GM19468 (cell line): ENCODE results near the gene NKAIN4.
"Not testable (repeated sequence)": the region's sequence is repeated elsewhere in the genome, so short reads cannot be mapped to it uniquely, and the experiment has no call there.

Experiments used
- ATAC-seq: cut with Tn5 transposase; IDR thresholded peaks from one replicate; pipeline ENCODE4 v1.9.1; 2021; ENCODE audit warnings: mild to moderate bottlenecking, moderate library complexity, moderate number of reproducible peaks; ENCODE audit not compliant: unreplicated experiment; ENCODE audit errors: extremely low read depth

Gene NKAIN4

DNA sequence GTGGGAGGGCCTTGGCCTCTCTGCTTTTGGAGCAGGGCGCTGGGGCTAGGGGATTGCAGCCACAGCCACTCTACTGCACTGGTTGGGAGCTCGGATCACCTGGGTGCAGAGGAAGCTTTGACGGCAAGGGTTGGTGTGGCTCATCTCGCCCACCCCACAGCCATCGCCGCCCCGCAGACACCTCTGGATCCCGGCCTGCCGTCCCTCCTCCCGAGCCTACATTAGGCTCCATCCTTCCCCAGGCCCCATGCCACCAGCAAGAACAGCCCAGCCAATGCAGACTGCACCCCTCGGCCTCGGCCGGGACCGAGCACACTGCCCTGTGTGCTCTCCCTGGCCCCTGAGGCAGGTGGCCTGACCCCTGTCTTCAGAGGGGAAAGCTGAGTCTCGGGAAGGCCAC is 6.3 kb upstream of the NKAIN4 start:
- no peak for ATAC-seq

DNA sequence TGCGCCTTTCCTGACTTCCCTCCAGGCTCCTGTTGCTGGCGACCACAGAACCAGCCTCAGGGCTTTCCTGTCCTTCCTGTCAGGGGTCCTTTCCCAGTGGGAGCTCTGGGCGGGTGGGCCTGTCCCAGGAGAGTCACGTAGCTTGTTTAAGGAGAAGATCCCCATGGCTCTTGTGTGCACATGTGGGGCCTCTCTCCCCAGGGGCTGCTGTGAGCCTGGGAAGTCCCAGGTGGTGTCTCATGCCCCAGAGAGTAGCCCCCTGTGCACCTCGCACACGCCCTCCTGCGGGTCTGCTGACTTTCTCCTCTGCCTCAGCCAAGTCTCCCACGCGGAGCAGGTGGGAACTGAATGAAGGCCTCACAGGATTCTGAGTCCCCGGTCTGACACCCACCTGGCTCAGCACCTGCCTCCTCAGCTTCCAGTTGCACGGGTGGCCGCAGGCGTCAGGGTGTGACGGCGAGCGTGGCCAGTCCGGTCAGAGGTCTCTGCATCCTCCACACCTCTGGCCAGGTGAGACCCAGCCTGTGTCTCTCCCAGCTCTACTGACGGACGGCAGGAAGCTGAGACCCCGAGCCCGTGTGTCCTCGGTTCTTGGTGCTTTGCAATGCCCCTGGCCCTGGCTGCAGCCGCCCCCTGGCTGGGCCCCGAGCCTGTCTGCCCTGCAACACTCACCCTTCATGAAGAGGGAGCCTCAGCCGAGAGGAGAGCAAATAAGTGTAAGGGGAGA is 5.6 kb upstream of the NKAIN4 start:
- ATAC-seq, result no peak

DNA sequence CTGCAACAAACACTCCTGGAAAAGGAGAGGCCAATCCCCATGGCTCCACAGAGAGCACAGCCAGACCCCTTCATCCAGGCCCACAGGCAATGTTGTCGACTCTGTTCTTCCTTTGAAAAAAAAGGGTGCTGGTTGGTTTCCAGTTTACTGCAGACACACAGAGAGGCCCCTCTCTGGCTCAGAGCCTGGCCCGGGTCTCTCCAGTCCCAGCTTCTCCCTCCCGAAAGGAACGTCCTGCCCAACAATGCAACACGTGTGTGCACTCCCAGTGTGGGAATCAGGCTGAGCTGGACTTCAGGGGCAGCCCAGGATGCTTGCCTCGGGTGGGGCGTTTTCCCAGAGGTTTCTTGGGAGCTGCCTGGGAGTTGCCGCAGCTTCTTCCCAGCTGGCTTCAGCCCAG is 4.5 kb upstream of the NKAIN4 start:
- ATAC-seq, result no peak

GRCh38 chr20:63257629-63258028 is 3.4 kb upstream of the NKAIN4 start:
- ATAC-seq, result no peak

DNA sequence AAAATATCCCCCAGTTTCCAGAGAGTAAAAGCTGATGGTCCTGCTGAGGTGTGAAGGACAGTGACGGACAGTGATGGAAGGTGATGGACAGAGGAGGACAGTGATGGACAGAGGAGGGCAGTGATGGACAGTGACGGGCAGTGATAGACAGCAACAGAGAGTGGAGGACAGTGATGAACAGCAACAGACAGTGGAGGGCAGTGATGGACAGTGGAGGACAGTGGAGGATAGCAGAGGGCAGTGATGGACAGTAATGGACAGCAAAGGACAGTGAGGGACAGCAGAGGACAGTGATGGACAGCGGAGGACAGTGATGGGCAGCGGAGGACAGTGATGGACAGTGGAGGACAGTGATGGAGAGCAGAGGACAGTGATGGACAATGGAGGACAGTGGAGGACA is 2.7 kb upstream of the NKAIN4 start:
- no peak for ATAC-seq

DNA sequence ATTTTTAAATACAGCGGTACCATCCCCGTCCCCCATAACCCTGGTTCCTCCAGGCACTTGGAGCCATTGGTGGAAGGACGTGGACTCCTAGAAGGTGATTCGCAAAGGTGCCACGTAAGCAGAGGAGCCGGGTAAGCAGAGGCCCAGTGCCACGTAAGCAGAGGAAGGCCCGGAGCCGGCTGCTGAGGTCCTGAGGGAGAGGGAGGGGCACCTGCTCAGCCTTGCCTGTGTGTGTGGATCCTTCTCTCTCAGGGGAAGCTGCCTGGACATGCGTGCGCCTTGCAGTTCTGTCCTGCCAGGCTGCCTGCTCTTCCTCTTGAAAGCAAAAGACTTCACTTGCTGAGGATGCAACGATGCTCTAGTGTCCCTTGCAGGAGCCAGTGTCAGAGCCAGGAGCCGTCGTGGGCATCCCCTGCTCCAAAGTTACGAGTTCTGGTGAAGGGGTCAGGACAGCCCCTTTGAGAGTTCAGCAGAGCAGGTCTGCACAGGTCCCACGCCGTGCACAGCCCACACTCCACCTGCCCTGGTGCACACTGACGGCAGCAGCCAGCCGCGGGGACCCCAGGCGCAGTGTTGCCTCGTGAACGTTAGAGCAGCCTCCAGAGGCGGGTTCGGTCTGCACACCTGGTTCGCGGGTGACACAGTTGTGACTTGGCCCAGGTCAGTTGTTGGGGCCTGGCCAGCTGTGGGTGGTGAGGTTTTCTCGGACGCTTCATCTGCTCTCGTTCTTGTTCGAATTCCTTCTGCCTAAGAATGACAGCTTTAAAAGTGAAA is 1.9 kb upstream of the NKAIN4 start:
- no peak for ATAC-seq

DNA sequence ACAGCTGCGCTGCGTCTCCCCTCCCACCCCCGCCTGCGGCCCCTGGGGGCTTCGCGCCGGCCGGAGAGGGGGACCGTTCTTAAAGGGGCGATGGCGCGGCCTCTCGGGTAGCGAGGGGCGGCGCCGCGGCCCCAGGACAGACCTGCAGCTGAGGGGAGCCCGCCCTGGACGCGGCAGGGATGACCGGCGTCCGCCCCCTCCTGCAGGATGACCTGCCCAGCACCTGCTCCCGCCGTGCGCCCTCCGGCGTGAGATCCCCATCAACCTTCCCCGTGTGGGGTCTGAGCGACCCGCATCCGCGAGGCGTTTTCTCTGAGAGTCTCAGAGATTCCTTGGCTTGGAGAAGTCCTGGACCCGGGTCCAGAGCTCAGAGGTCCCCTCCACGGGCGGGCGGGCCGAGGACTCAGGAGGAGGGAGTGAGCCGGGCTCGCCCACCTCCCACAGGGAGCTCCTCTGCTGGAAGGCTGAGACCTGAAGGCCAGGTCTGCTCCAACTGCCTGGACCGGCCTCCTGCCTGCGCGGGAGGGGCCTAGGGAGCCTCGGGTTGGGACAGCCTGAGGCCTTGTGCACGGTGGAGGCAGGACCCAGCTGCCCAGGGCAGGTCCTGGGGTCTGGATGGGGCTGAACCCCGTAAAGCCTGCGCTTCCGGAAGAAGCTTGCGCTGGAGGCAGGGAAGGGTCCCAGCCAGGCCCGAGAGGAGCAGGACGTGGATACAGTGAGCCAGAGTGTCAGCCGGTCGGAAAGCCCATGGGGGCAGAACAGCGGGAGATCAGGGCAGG is 532 bp upstream of the NKAIN4 start:
- no peak for ATAC-seq

DNA sequence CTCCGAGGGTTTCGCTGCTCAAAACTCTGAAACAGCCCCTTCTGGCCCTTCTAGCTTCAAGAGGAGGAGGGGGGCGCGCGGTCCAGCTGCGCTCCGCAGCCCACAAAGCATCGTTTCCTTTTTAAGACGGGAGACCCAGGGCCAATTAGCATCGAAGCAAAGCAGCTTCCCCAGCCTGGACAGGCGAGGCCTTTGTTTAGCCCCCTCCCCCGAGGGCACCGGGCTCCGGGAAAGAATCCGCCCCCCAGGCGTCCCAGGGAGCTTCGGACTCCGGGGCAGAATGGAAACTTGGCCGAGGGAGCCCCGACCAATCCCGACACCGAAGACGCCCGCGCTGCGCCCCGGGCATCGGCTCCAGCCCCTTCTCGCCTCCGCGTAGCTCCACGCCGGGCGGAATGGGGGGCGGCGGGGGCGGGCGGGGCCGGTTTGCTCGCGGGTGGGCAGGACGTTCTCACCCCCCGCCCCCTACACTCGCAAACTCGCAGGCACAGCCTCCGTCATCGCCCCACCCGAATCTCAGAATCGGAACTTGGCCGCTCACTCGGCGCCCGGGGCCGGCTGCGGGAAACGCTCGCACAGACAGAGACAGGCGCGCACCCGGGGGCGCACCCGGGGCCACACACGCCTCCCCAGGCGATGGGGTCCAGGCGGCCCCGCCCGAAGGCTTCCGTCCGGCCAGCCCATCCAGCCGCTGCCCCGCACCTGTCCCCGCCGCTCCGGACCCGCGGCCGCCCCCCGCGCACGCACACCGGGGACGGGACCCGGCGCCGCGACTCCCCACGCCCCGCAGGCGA is 628 bp downstream of the NKAIN4 start:
- no peak for ATAC-seq

GRCh38 chr20:63253065-63253437 is 1.2 kb downstream of the NKAIN4 start:
- no peak for ATAC-seq

- ATAC-seq, result no peak
Measured at GRCh38 chr20:63252284-63252711, 2.0 kb downstream of the NKAIN4 start.

GRCh38 chr20:63251350-63251749 is 2.9 kb downstream of the NKAIN4 start:
- ATAC-seq, result not testable (repeated sequence)

GRCh38 chr20:63249891-63250290 is 4.4 kb downstream of the NKAIN4 start:
- ATAC-seq, result no peak

DNA sequence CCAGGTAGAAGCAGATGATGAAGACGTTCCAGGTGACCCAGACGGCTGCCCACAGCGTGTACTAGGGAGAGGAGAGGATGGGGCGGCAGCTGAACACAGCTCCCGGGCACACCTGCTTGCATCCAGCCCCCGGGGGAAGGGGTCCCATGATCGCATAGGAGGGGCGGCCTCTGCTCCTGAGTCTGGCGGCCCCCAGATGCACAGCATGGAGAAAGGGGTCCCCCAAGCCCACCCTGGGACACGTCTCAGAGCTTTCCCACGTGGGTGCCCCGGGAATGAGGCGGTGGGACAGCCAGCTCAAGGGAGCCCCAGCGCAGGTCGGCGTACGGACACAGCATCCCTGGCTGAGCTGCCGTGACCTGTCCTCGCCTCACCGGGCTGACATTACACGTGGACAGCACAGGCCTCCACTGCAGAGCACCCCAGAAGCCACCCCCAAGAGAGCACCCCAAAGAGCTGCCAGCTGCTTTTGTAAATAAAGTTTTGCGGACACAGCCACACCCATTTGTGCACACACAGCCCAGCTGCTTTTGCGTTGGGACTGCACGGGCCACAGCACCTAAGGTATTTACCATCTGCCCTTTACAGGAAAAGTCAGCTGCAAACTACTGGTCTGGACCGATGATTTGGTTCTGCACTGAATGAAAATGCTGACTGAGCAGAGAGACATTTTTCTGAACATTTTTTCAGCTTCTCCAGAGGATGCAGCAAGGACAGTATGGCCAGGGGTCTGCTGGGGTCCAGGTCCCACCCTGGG is 5.2 kb downstream of the NKAIN4 start:
- no peak for ATAC-seq

DNA sequence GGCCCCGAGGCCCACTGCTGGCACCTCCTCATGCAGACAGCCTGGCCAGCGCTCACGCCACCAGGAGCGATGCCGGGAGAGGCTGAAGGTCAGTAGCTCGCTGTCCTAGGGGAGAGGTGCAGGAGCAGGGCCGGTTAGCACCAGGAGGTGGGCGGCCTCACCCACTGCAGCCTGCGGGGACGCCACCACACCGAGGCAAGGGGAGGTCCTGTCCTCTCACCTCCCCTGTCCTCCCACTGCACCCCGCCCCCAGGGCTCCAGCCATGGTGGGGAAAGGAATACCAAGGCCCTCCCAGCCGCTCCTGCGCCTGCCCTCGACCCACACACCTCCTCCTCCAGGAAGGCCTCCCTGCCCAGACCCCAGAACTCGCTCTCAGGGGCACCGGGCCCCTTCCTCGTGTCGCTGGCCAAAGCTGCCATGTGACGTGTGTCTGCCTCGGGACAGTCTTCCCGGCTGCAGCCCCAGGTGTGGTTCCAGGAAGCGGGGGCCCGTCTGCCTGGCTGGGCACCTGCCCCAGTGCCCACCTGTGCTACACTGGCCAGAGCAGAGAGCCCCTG is 6.5 kb downstream of the NKAIN4 start:
- no peak for ATAC-seq

GRCh38 chr20:63246490-63247288 is 7.6 kb downstream of the NKAIN4 start:
- ATAC-seq, result no peak

- no peak for ATAC-seq
Measured at GRCh38 chr20:63244468-63244867, 9.8 kb downstream of the NKAIN4 start.

GRCh38 chr20:63243604-63244247 is 10.5 kb downstream of the NKAIN4 start:
- ATAC-seq, result no peak

- ATAC-seq, result no peak
Measured at GRCh38 chr20:63242736-63243135, 11.5 kb downstream of the NKAIN4 start.
